Myometrial cell (primary cell): ENCODE data around the gene NKG7. TPM values are rescaled to one million over a fixed set of nuclear protein-coding genes. Genes with fewer than 3 reads are reported as not detected.

Source experiments
- total RNA-seq: library from RNA; depleted of rRNA; stranded (reverse); fragments of >200 nt; gene quantifications from 2 replicates; pipeline ENCODE4 v1.2.3, GENCODE V29; 2015

The NKG7 gene, protein sequence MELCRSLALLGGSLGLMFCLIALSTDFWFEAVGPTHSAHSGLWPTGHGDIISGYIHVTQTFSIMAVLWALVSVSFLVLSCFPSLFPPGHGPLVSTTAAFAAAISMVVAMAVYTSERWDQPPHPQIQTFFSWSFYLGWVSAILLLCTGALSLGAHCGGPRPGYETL
- not detected in 2 replicates for total RNA-seq

GRCh38 chr19:51372649-51373504, at the start of gene NKG7:
Gene NKG7, minus strand, starts transcription at chr19:51372654. Its CDS starts 119 bp downstream, at chr19:51372535.

DNA sequence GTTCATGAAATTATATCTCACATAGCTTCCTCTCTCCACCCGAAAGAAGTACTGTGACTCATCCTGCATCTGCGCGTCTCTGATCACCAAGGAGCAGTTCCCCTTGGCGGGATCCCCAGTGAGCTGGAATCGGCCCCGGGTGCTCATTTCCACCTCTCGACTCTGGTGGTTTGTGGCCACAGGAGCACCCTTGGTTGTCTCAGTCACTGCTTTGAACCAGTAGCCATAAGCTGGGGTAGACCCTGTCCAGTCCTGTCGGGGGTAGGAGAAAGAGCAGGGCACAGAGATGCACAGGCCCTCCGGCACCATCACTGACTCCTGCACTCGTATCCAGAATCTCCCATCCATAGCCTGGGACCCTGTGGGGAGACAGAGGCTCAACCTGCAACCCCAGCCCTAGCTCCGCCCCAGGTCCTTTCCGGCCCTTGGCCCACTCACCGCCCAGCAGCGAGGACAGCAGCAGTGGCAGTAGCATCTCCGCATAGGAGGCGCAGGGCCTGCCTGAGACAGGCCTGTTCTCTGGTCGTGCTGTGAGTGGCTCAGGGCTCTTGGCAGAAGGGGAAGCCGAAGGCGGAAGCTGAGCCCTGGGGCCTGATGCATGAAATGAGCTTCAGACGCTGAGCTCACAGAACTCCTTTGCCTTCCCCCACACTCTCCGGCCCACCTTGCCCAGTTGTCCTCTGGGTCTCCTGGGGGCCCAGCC, 44.8 kb upstream of the NKG7 start, which contains the start of gene SIGLEC10:
SIGLEC10 (minus strand) TSS at position 536 of the 703 bp plus-strand sequence; CDS start at position 475, 61 bp downstream.

GRCh38 chr19:51387924-51388389, 15.5 kb upstream of the NKG7 start, which contains the start of gene LIM2:
Gene LIM2, minus strand, starts transcription at chr19:51387974. Its CDS starts 531 bp downstream, at chr19:51387443.

GRCh38 chr19:51368366-51369282, 3.8 kb downstream of the NKG7 start, which contains the start of gene CLDND2:
Gene CLDND2, minus strand, starts transcription at chr19:51369003. Its CDS starts 426 bp downstream, at chr19:51368577.

DNA sequence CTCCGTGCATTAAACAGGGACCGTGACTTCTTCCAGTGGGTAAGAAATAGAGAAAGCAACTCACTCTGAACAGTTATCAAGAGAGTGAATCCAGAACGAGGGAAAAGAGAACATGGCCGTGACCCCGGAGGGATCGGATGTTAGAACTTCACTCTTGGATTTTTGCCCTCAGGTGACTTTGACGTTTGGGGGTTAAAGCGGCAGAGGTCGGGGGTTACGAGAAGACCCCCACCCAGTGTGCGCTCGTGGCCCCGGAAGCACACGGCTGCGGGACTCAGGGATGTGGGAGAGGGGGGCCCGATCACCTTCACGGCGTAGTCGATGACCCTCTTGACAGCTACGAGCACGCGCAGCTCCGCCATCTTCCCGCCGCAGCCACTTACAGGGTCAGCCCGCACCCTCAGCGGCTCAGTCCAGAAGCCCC, 6.5 kb downstream of the NKG7 start, which contains the start of gene ETFB:
ETFB (minus strand) TSS at position 424 of the 424 bp plus-strand sequence; CDS start at position 362, 62 bp downstream.

DNA sequence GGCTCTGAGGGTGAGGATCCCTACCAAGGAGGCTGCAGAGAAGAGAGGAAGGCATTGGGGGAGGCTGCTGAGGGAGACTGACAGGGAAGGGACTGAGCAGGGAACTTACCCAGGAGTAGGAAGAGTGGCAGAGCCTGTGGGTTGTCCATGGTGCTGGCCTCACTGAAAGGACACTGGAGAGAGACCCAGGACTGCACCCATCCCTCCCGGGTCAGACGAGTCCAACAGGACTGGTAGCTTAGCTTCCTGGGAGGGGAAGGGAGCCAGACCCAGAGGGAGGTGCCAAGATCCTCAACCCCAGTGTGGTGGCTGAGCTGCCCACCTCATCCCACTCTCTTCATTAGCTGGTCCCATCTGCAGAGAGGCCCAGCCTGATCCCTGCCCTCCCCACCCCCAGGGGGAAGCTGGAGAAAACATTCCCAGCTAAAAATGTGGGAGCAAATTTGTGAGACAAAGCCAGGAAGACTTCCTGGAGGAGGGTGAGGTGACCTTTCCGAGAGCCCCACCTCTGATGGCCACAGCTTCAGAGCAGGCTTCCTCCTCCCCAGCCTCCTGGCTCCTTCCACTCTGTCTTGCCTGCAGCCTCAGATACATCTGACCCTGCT, 30.4 kb downstream of the NKG7 start, which contains the start of gene VSIG10L:
VSIG10L (minus strand) TSS at position 164 of the 605 bp plus-strand sequence; CDS start at position 149, 15 bp downstream.

Other genes with a start within 250 kb of the NKG7 start
- gene SIGLEC9, start 247.7 kb downstream of the NKG7 start, total RNA-seq = 1.1 TPM in 1 of 2 replicates, not detected in the other
- not detected in 2 replicates for gene SIGLEC7, start 230.4 kb downstream of the NKG7 start, total RNA-seq
- not detected in 2 replicates for gene CD33, start 147.6 kb downstream of the NKG7 start, total RNA-seq
- gene SIGLECL1, start 121.6 kb downstream of the NKG7 start, total RNA-seq = not detected in 2 replicates
- gene IGLON5, start 61.0 kb downstream of the NKG7 start, total RNA-seq = not detected in 2 replicates
- gene VSIG10L, start 30.5 kb downstream of the NKG7 start, total RNA-seq = 0.29 and 0.35 TPM in 2 replicates
- gene ETFB, start 6.3 kb downstream of the NKG7 start, total RNA-seq = 105 and 157 TPM in 2 replicates
- gene CLDND2, start 3.7 kb downstream of the NKG7 start, total RNA-seq = not detected in 2 replicates
- gene LIM2, start 15.3 kb upstream of the NKG7 start, total RNA-seq = not detected in 2 replicates
- not detected in 2 replicates for gene C19orf84, start 17.9 kb upstream of the NKG7 start, total RNA-seq
- gene SIGLEC10, start 45.0 kb upstream of the NKG7 start, total RNA-seq = not detected in 2 replicates
- gene SIGLEC8, start 85.8 kb upstream of the NKG7 start, total RNA-seq = not detected in 2 replicates
- not detected in 2 replicates for gene CEACAM18, start 105.9 kb upstream of the NKG7 start, total RNA-seq
- not detected in 2 replicates for gene SIGLEC12, start 129.1 kb upstream of the NKG7 start, total RNA-seq
- gene SIGLEC6, start 159.0 kb upstream of the NKG7 start, total RNA-seq = not detected in 2 replicates
- gene ZNF175, start 198.6 kb upstream of the NKG7 start, total RNA-seq = 1.2 and 5.0 TPM in 2 replicates